CD1c-positive myeloid dendritic cell (primary cell): ENCODE data around the gene ST7.

Source experiments
- DNase-seq: peaks from one replicate; pipeline ENCODE4 v3.0.0-alpha.2; 2016; ENCODE audit errors: extremely low spot score

The ST7 gene

GRCh38 chr7:117153016-117153545 is 199.8 kb downstream of the ST7 start:
- no peak for DNase-seq

- no peak for DNase-seq
Measured at GRCh38 chr7:117154721-117155120, 201.4 kb downstream of the ST7 start.

- no peak for DNase-seq
Measured at GRCh38 chr7:117155694-117156093, 202.4 kb downstream of the ST7 start.

GRCh38 chr7:117157241-117158209 is 204.2 kb downstream of the ST7 start:
- no peak for DNase-seq

GRCh38 chr7:117158941-117159697 is 205.8 kb downstream of the ST7 start:
- DNase-seq: no peak

DNA sequence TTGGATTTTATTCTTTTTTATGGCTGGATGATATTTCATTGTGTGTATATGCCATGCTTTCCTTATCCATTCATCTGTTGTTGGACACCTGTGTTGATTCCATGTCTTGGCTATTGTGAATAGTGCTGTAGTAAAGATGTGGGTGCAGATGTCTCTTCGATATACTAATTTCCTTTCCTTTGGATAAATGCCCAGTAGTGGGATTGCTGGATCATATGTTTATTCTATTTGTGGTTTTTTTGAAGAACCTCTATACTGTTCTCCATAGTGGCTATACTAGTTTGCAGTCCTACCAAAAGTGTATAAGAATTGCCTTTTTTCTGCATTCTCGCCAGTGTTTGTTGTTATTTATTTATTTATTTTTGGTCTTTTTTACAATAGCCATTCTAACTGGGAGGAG is 209.8 kb downstream of the ST7 start:
- DNase-seq: no peak

GRCh38 chr7:117164620-117165019 is 211.3 kb downstream of the ST7 start:
- no peak for DNase-seq

DNA sequence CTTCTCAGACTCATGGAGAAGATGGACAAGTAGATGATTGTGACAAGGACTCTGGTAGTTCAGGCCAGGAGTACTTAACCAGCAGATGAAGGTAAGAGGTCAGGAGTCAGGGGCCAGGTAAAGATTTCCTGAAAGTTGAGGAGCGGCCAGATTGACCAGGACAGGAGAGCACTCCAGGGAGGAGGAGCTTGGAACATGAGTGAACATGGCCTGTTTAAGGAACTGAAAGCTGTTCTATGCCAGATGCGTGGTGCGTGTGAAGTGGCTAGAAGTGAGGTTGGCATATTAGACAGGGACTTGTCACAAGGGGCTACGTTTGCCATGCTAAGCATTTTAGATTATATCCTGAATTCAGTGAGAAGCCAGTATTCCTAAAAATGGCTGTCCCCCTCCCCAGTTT is 212.4 kb downstream of the ST7 start:
- DNase-seq: peak; percentile 62

DNA sequence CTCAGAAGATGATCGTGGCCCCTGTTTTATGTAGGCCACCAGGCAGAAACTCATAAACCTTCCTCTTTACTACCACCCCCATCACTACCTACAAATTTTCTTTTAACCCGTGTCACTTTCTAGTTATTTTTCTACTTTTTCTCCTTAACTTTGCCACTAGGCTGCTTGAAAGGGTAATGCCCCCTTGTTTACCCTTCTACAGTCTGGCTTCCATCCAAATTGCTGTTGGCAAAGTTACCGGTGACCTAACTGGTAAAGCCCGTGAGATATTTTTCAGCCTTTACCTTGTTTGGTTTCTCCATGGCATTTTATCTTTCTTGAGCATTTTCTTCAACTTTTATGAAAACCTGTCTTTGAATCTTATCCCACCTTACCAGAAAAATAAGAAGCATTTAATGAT is 216.6 kb downstream of the ST7 start:
- no peak for DNase-seq

GRCh38 chr7:117171106-117171505 is 217.8 kb downstream of the ST7 start:
- no peak for DNase-seq

- DNase-seq: no peak
Measured at GRCh38 chr7:117172283-117172682, 219.0 kb downstream of the ST7 start.

DNA sequence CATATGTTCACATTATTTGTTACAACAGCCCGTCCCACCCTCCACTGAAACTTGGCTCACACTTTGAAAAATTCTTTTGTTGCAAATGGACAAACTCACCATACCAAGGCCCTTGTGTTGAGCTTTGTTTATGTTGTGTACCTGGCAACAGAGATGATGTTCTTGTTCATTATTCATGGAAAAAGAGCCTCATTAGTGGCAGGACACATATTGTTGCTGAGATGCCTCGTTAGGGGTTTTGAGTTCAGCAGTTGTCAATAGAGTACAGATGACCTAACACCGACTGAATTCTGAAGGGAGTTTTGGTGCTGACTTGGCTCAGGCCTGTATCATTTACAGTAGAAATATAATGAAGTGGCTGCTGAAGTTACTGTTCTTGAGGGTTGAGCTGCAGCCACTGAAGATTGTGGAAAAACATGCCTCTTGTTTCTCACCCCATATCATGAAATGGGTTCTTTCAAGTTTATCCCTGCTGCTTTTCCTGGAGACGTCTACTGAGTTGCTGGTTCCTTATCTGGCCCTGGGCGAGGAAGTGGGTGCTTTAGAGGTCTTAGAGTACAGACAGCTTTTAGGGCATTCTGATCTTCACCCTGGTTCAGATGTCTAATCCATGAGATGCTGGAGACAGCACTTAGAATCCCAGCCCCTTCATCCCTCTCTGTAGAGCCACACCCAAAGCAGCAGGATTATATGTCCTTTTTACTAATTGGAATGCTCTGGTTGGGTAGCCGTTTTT is 219.9 kb downstream of the ST7 start:
- no peak for DNase-seq

DNA sequence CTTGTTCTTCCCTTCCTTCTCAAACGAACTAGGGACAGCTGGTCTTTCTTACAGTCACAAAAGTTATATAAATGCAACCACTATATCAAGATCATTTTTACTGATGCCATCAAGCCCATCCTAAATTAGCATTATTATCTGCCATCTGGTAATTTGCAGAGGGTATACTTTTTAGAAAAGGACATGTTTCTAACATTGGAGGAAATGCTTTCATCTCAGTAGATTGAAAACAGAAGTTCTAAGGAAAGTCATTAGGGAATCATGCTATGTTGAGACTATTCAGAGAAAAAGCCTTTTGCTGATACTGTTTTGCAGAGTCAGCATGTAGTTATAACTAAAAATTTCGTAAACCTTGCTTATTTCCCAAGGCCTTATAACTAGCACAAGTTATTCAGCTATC is 222.9 kb downstream of the ST7 start:
- DNase-seq: no peak

GRCh38 chr7:117178600-117178999 is 225.3 kb downstream of the ST7 start:
- DNase-seq: no peak

GRCh38 chr7:117179701-117180100 is 226.4 kb downstream of the ST7 start:
- no peak for DNase-seq

DNA sequence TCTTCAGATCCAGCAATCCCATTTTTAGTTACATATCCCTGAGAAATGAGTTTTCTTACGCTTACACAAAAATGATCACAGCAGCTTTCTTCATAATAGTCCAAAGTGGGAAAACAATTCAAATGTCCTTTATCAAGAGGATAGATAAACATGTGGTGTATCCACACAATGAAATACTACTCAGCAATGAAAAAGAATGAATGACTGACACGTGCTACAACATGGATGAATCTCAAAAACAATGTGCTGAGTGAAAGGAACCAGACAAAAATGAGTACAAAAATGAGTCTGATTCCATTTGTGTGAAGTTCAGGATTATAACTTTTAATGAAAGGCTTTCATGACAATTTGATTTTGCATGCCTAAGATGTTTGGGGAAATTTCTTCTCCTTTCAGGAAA is 230.4 kb downstream of the ST7 start:
- DNase-seq: no peak

DNA sequence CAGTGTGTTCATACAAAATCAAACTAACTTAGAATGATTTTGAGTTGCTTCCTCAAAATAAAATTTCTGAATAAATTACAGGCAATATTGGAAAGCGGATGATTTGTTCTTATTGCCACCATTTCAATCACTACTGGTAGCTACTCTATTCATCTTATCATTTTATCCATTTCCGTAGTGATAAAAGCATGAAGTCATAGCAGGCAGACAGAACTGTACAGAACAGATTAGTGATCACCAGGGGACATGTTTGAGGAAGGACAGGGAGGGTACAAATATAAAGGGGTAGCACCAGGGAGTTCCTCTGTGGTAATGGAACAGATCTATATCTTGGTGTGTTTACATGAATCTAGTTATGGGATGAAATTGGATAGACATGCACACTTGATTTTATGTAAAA is 231.1 kb downstream of the ST7 start:
- no peak for DNase-seq

DNA sequence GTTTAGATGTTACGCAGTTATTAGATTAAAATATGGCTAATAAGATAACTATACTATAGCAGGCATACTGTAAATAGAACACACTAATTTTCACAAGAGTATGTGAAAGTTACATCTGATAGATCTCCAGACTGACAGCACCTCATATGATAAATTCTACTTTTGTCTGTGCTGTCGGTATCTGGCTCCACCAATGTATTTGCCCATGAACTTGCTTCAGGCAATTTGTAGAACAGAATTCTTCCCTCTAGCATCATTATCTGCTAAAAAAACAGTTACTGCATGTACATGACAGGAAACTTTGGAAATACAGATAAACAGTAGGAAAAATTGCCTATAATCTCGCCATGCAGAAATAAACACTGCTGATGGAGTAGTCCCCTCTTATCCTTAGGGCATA is 231.8 kb downstream of the ST7 start:
- no peak for DNase-seq

- DNase-seq: no peak
Measured at GRCh38 chr7:117186218-117187010, 233.1 kb downstream of the ST7 start.

GRCh38 chr7:117188376-117188775 is 235.1 kb downstream of the ST7 start:
- no peak for DNase-seq

DNA sequence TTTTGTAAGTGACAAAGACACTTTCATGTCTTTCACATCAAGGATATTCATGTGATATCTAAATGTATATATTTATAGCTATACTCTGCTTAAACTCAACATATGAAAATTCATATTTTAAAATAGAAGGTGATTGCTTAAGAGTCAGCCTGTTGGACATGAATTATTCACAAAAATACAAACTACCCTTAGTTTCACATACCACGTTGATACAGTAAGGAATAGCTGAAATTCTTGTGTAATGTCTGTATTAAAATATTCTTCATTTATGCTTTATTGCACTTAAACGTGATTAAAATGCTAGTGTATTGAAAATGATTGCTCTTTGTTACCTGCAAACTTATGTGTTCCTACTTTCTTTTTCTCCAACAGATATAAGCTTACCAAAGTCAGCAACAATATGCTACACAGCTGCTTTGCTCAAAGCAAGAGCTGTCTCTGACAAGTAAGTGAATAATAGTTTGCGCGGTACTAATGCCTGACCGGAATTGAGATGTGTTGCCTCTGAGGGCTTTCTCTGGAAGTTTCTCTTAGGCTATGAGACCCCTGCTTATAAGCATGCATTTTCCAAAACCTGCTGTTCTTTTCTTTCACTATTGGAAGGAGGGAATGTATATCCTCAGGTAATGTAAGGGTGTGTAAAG is 235.8 kb downstream of the ST7 start:
- DNase-seq: no peak
